Body of pancreas (tissue), 4 donors: ENCODE measurements around the gene BTG4.

Experiments
- CTCF ChIP-seq, 7 experiments: fragments of 450-650 bp in 4 of 7; fragments of 200-600 bp in 3 of 7; sonication (generic) in 3 of 7; IDR thresholded peaks; one replicate each; pipeline ENCODE4 v1.5.1; 2016 to 2019; ENCODE audit warnings: antibody characterized with exemption in 7 of 7
- POLR2A ChIP-seq, 3 donors: fragments of 450-650 bp; IDR thresholded peaks; one replicate each; pipeline ENCODE4 v1.6.1; 2016; ENCODE audit warnings: antibody characterized with exemption in 3 of 3, mild to moderate bottlenecking in 2 of 3

GRCh38 chr11:111528557-111528956 lies 16.4 kb upstream of the BTG4 start:
- TF ChIP-seq CTCF (IDR thresholded peaks at IDR 0.05) (no peak), POLR2A (IDR thresholded peaks at IDR 0.05) (no peak)
